Endothelial cell of umbilical vein (primary cell): Measurements from ENCODE around the gene ENO4. TPM values are rescaled to one million over a fixed set of nuclear protein-coding genes. Genes with fewer than 3 reads are reported as not detected.

Source experiments
- BruUV-seq: library from RNA; stranded (reverse); fragments of 400-500 nt; replicated peaks from 2 replicates; lab custom pipeline; 2021; lab: Mats Ljungman, UMichigan
- CTCF ChIA-PET: fragments of 300-600, 350-600 bp; sonication (Branson Sonifier 250); formaldehyde crosslinking; loops from one replicate; lab custom pipeline; 2021; ENCODE audit warnings: antibody characterized with exemption, inconsistent platforms; lab: Charles Lee
- POLR2A ChIA-PET: fragments of 300-600, 350-600 bp; sonication (Branson Sonifier 250); formaldehyde crosslinking; loops from one replicate; lab custom pipeline; 2021; ENCODE audit warnings: antibody characterized with exemption, inconsistent platforms; lab: Charles Lee
- DNase-seq: peaks from one replicate; pipeline ENCODE4 v3.0.0-alpha.2; 2011; ENCODE audit warnings: low read depth, low spot score
- FAIRE-seq: peaks from 2 replicates; lab custom pipeline; 2011; peaks lifted over from hg19 to GRCh38; lab: Jason Lieb, UNC
- H2AFZ ChIP-seq: 2 replicates; pipeline ENCODE4 v1.6.0; 2012; ENCODE audit warnings: low read depth, low read length, control low read depth, inconsistent platforms
- H3K27ac ChIP-seq: 2 replicates; pipeline ENCODE4 v1.5.1; 2011; ENCODE audit warnings: low read depth, mild to moderate bottlenecking, control low read depth, low read length, moderate library complexity; ENCODE audit not compliant: insufficient read depth
- H3K27me3 ChIP-seq, 2 experiments: 2 replicates each; pipeline versions ENCODE4 v1.6.0 to v1.6.1; 2011; ENCODE audit warnings: low read length in 2 of 2, mixed read lengths in 1 of 2; ENCODE audit not compliant: control insufficient read depth in 2 of 2, insufficient read depth in 2 of 2
- H3K36me3 ChIP-seq, 2 experiments: 2 replicates in 1 of 2; 3 replicates in 1 of 2; pipeline ENCODE4 v1.5.1; 2011; ENCODE audit warnings: low read length in 2 of 2, mild to moderate bottlenecking in 1 of 2, moderate library complexity in 1 of 2; ENCODE audit not compliant: control insufficient read depth in 2 of 2, insufficient read depth in 2 of 2; ENCODE audit errors: extremely low read depth in 1 of 2
- H3K4me1 ChIP-seq: 3 replicates; pipeline ENCODE4 v1.5.1; 2011; ENCODE audit warnings: mild to moderate bottlenecking, low read length; ENCODE audit not compliant: control insufficient read depth, insufficient read depth; ENCODE audit errors: extremely low read depth
- H3K4me2 ChIP-seq: 2 replicates; pipeline ENCODE4 v1.6.1; 2011; ENCODE audit warnings: low read length, control low read depth, mixed read lengths; ENCODE audit not compliant: insufficient read depth
- H3K4me3 ChIP-seq, 3 experiments: fragments of 200-600 bp in 1 of 3; sonication (generic), shearing (Covaris generic) in 1 of 3; replicated peaks in 1 of 3; 2 replicates each; pipeline ENCODE4 v1.5.1; 2011 to 2016; ENCODE audit warnings: control low read depth in 3 of 3, low read length in 3 of 3, mild to moderate bottlenecking in 2 of 3, inconsistent platforms in 1 of 3, low read depth in 1 of 3, moderate library complexity in 1 of 3; ENCODE audit not compliant: insufficient read depth in 1 of 3
- H3K79me2 ChIP-seq: 2 replicates; pipeline ENCODE4 v1.6.0; 2012; ENCODE audit warnings: low read length, inconsistent platforms; ENCODE audit not compliant: control insufficient read depth, insufficient read depth
- H3K9ac ChIP-seq: replicated peaks from 2 replicates; pipeline ENCODE3; 2011; ENCODE audit warnings: low read length, control low read depth; ENCODE audit not compliant: insufficient read depth; ENCODE audit errors: extremely low read depth
- H3K9me1 ChIP-seq: replicated peaks from 3 replicates; pipeline ENCODE4 v1.6.0; 2011; ENCODE audit warnings: mild to moderate bottlenecking, low read length; ENCODE audit not compliant: control insufficient read depth, insufficient read depth; ENCODE audit errors: extremely low read depth
- H3K9me3 ChIP-seq: replicated peaks from 2 replicates; pipeline ENCODE4 v1.5.1; 2012; ENCODE audit warnings: low read length, inconsistent platforms; ENCODE audit not compliant: control insufficient read depth, insufficient read depth
- H4K20me1 ChIP-seq: replicated peaks from 2 replicates; pipeline ENCODE3; 2011; ENCODE audit warnings: mild to moderate bottlenecking, low read length; ENCODE audit not compliant: control insufficient read depth, insufficient read depth; ENCODE audit errors: extremely low read depth
- EZH2 ChIP-seq: IDR thresholded peaks from 2 replicates; pipeline ENCODE4 v1.6.1; 2012; ENCODE audit warnings: borderline replicate concordance, low read depth, mild to moderate bottlenecking, moderate library complexity, low read length, inconsistent platforms; ENCODE audit not compliant: severe bottlenecking
- FOS ChIP-seq: IDR thresholded peaks from 2 replicates; pipeline ENCODE4 v1.6.1; 2011; ENCODE audit warnings: mild to moderate bottlenecking, low read length, moderate library complexity, borderline replicate concordance; ENCODE audit not compliant: insufficient read depth
- GATA2 ChIP-seq: IDR thresholded peaks from 2 replicates; pipeline ENCODE4 v1.7.0; 2011; ENCODE audit warnings: low read depth, mild to moderate bottlenecking, moderate library complexity, mixed read lengths, low read length; ENCODE audit not compliant: insufficient read length, insufficient read depth
- JUN ChIP-seq: IDR thresholded peaks from 2 replicates; pipeline ENCODE4 v1.6.1; 2011; ENCODE audit warnings: borderline replicate concordance, low read depth; ENCODE audit not compliant: insufficient read length, insufficient read depth
- MYC ChIP-seq: IDR thresholded peaks from one replicate; pipeline ENCODE4 v1.6.1; 2011; ENCODE audit warnings: mild to moderate bottlenecking, low read depth, low read length
- POLR2A ChIP-seq: IDR thresholded peaks from 2 replicates; pipeline ENCODE4 v1.6.1; 2012; ENCODE audit warnings: low read depth, mild to moderate bottlenecking, control low read depth, low read length
- POLR2AphosphoS5 ChIP-seq: IDR thresholded peaks from 2 replicates; pipeline ENCODE4 v1.6.1; 2012; ENCODE audit warnings: low read depth, mild to moderate bottlenecking, control low read depth, low read length, moderate library complexity; ENCODE audit not compliant: insufficient read depth
- dilution Hi-C: fragments of 300-500 bp; cut with MboI; formaldehyde crosslinking; loops from one replicate; pipeline ENCODE4 v1.15.0; 2019; ENCODE audit warnings: low sequenced_read_pairs; ENCODE audit not compliant: extremely low pct_ligation_motif_present
- intact Hi-C: fragments of 100-400 bp; cut with micrococcal nuclease; formaldehyde crosslinking; loops from one replicate; pipeline ENCODE4 v1.10.0; 2022
- polyA plus RNA-seq, 4 experiments: library from polyadenylated mRNA; depleted of rRNA in 3 of 4; stranded (reverse) in 3 of 4; unstranded in 1 of 4; fragments of >200 nt; gene quantifications; 2 replicates each; pipeline versions ENCODE4 v1.2.1 to v1.2.3, GENCODE V29; 2011 to 2012; ENCODE audit warnings: missing spikeins in 1 of 4
- total RNA-seq: library from RNA; stranded (reverse); gene quantifications from 2 replicates; pipeline ENCODE4 v1.2.3, GENCODE V29; 2021
- TF ChIP-seq, protein P1 (sequence below), 2 donors: IDR thresholded peaks; 1 replicate in 1 of 2; 2 replicates in 1 of 2; pipeline ENCODE4 v1.5.1; 2011; ENCODE audit warnings: low read length in 2 of 2, mild to moderate bottlenecking in 2 of 2, moderate library complexity in 2 of 2, control low read depth in 1 of 2, inconsistent platforms in 1 of 2, low read depth in 1 of 2; ENCODE audit not compliant: insufficient read depth in 1 of 2; ENCODE audit errors: extremely low read depth in 1 of 2
- TF ChIP-seq, protein P2 (sequence below): IDR thresholded peaks from 2 replicates; pipeline ENCODE4 v1.6.1; 2011; ENCODE audit not compliant: insufficient read depth, insufficient read length

ENO4 gene
- total and polyA plus RNA-seq, 2 donors (not counting 3 experiments of a cell fraction or from before 2014, with no cell fraction given) = 0.08 TPM; not detected in 1

DNA sequence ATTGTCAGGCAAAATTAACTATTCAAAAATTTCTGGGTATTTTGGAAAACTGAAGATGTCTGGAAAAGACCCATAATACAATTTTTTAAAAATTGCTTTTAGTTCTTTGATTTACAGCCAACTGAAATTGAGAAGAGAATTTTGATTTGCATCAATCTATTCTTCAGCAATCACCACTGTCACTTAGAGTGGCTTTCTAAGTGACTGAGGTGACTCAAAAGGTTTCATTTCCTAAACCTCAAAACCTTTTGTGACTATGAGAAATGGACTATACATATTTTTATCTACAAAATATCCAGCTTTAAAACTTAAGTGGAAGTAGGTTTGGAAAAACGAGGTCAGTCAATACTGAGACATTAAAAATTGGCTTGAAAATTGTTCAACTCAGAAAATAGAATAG, 60.0 kb downstream of the ENO4 start:
- Histone ChIP-seq H3K9me3 (no peaks in the 10 kb centered on the region), H3K36me3 (peaks cover 3 to 5% of the 10 kb centered on the region in 2 experiments), H3K4me1 (no peaks in the 10 kb centered on the region), H2AFZ (no peak overlapping the region), H3K4me3 (no peak overlapping the region), H3K4me2 (no peak overlapping the region), H3K27me3 (no peaks in the 10 kb centered on the region), H3K27ac (no peak overlapping the region), H3K79me2 (no peaks in the 10 kb centered on the region), H3K9ac (no peak overlapping the region), H4K20me1 (no peaks in the 10 kb centered on the region), H3K9me1 (no peaks in the 10 kb centered on the region)
- TF ChIP-seq, protein P1, sequence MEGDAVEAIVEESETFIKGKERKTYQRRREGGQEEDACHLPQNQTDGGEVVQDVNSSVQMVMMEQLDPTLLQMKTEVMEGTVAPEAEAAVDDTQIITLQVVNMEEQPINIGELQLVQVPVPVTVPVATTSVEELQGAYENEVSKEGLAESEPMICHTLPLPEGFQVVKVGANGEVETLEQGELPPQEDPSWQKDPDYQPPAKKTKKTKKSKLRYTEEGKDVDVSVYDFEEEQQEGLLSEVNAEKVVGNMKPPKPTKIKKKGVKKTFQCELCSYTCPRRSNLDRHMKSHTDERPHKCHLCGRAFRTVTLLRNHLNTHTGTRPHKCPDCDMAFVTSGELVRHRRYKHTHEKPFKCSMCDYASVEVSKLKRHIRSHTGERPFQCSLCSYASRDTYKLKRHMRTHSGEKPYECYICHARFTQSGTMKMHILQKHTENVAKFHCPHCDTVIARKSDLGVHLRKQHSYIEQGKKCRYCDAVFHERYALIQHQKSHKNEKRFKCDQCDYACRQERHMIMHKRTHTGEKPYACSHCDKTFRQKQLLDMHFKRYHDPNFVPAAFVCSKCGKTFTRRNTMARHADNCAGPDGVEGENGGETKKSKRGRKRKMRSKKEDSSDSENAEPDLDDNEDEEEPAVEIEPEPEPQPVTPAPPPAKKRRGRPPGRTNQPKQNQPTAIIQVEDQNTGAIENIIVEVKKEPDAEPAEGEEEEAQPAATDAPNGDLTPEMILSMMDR (IDR thresholded peaks at IDR 0.05; ENCODE audit: extremely low read depth in 1 of 2, insufficient read depth in 1 of 2, low read depth in 1 of 2, low read length in 2 of 2) = no peak
- TF ChIP-seq POLR2A (no peak), MYC (no peak), EZH2 (no peak), GATA2 (no peak), POLR2AphosphoS5 (no peak), FOS (no peak), JUN (no peak)
- TF ChIP-seq, protein P2, sequence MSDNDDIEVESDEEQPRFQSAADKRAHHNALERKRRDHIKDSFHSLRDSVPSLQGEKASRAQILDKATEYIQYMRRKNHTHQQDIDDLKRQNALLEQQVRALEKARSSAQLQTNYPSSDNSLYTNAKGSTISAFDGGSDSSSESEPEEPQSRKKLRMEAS = no peak
- BruUV-seq = no TSS peak
- intact Hi-C loops = no loop called here
- POLR2A ChIA-PET = no interaction called here
- FAIRE-seq (no peak), DNase-seq (no peak)
- CTCF ChIA-PET = interaction anchor here (0.6 kb wide), 1 partner anchor 25 kb away, joined by 3 read pairs; no protein-coding TSS in a partner anchor
- dilution Hi-C loops = no loop called here
